DOHH2 (cell line): Measurements from ENCODE around the gene IFI27L1.

ENCODE experiments used
- H3F3A ChIP-seq: fragments of 200-600 bp; sonication (generic), shearing (Covaris generic); 2 replicates; pipeline ENCODE4 v1.6.0; 2016; ENCODE audit warnings: antibody characterized with exemption, mild to moderate bottlenecking; ENCODE audit not compliant: control insufficient read depth, insufficient read depth
- H3K27ac ChIP-seq: fragments of 200-600 bp; sonication (generic); 2 replicates; pipeline ENCODE4 v1.5.1; 2014; ENCODE audit warnings: low read depth, mild to moderate bottlenecking, low read length, moderate library complexity
- H3K27me3 ChIP-seq: fragments of 200-600 bp; sonication (generic); 2 replicates; pipeline ENCODE4 v1.6.1; 2014; ENCODE audit warnings: mild to moderate bottlenecking, low read length, mixed read lengths; ENCODE audit not compliant: control insufficient read depth
- H3K36me3 ChIP-seq: fragments of 200-600 bp; sonication (generic); 2 replicates; pipeline ENCODE4 v1.6.1; 2014; ENCODE audit warnings: mild to moderate bottlenecking, low read length, moderate library complexity, mixed read lengths; ENCODE audit not compliant: control insufficient read depth
- H3K4me1 ChIP-seq: fragments of 200-600 bp; sonication (generic); 2 replicates; pipeline ENCODE4 v1.6.1; 2014; ENCODE audit warnings: mild to moderate bottlenecking, low read length, mixed read lengths; ENCODE audit not compliant: control insufficient read depth
- H3K4me2 ChIP-seq: fragments of 200-600 bp; sonication (generic); 2 replicates; pipeline ENCODE4 v1.6.0; 2014; ENCODE audit warnings: mild to moderate bottlenecking, low read length, moderate library complexity
- H3K4me3 ChIP-seq: fragments of 200-600 bp; sonication (generic); 2 replicates; pipeline ENCODE4 v1.5.1; 2014; ENCODE audit warnings: mild to moderate bottlenecking, low read length, mixed read lengths
- H3K79me2 ChIP-seq: fragments of 200-600 bp; sonication (generic); 2 replicates; pipeline ENCODE4 v1.6.1; 2014; ENCODE audit warnings: mild to moderate bottlenecking, low read length, mixed read lengths; ENCODE audit not compliant: control insufficient read depth
- H3K9me2 ChIP-seq: fragments of 200-600 bp; sonication (generic); replicated peaks from 2 replicates; pipeline ENCODE4 v1.6.1; 2014; ENCODE audit warnings: mild to moderate bottlenecking, low read length, mixed read lengths; ENCODE audit not compliant: control insufficient read depth
- H3K9me3 ChIP-seq: fragments of 200-600 bp; sonication (generic); 2 replicates; pipeline ENCODE4 v1.6.1; 2014; ENCODE audit warnings: antibody characterized with exemption, low read length, mixed read lengths; ENCODE audit not compliant: control insufficient read depth, insufficient read depth
- H4K20me1 ChIP-seq: fragments of 200-600 bp; sonication (generic); 2 replicates; pipeline ENCODE4 v1.6.0; 2014; ENCODE audit warnings: low read depth, mild to moderate bottlenecking, antibody characterized with exemption, low read length, moderate library complexity; ENCODE audit not compliant: control insufficient read depth, insufficient read depth
- CTCF ChIP-seq: fragments of 200-600 bp; sonication (generic); IDR thresholded peaks from one replicate; pipeline ENCODE4 v1.5.1; 2014; ENCODE audit warnings: antibody characterized with exemption, mild to moderate bottlenecking, low read depth, low read length; ENCODE audit not compliant: poor library complexity, severe bottlenecking
- EZH2phosphoT487 ChIP-seq: fragments of 200-600 bp; sonication (generic); IDR thresholded peaks from 2 replicates; pipeline ENCODE4 v1.6.1; 2017; ENCODE audit warnings: borderline replicate concordance, mild to moderate bottlenecking, antibody characterized with exemption, low read length, moderate library complexity, mixed read lengths

Gene IFI27L1

GRCh38 chr14:94113908-94114588, 32.9 kb downstream of the IFI27L1 start:
- H3K27me3 ChIP-seq = peaks cover 12% of the 10 kb centered on the region

GRCh38 chr14:94114589-94115057, 33.5 kb downstream of the IFI27L1 start:
- H3K4me3 ChIP-seq = no peak overlapping the region
- H3K36me3 ChIP-seq = no peaks in the 10 kb centered on the region
- no peaks in the 10 kb centered on the region for H3K9me3 ChIP-seq
- no peaks in the 10 kb centered on the region for H3K9me2 ChIP-seq
- no peaks in the 10 kb centered on the region for H3F3A ChIP-seq
- H3K4me1 ChIP-seq = no peaks in the 10 kb centered on the region
- H3K27ac ChIP-seq = no peak overlapping the region
- no peak overlapping the region for H3K4me2 ChIP-seq
- TF ChIP-seq CTCF = no peak
- no peak for TF ChIP-seq EZH2phosphoT487
- H3K79me2 ChIP-seq = no peaks in the 10 kb centered on the region
- H3K27me3 ChIP-seq = peaks cover 12% of the 10 kb centered on the region
- H4K20me1 ChIP-seq = no peaks in the 10 kb centered on the region

More at GRCh38 chr14:94113908-94114588, 32.9 kb downstream of the IFI27L1 start:
- Histone ChIP-seq H3K9me2 (no peaks in the 10 kb centered on the region), H4K20me1 (no peaks in the 10 kb centered on the region), H3F3A (no peaks in the 10 kb centered on the region), H3K4me1 (no peaks in the 10 kb centered on the region), H3K9me3 (no peaks in the 10 kb centered on the region), H3K4me3 (no peak overlapping the region), H3K36me3 (no peaks in the 10 kb centered on the region), H3K79me2 (no peaks in the 10 kb centered on the region), H3K4me2 (no peak overlapping the region), H3K27ac (no peak overlapping the region)
- TF ChIP-seq EZH2phosphoT487 = no peak
- TF ChIP-seq CTCF = no peak

- Histone ChIP-seq H3K9me2 (no peaks in the 10 kb centered on the region), H3K79me2 (no peaks in the 10 kb centered on the region), H3K27me3 (peaks cover 12% of the 10 kb centered on the region), H3F3A (no peaks in the 10 kb centered on the region), H3K27ac (no peak overlapping the region), H3K36me3 (no peaks in the 10 kb centered on the region), H3K9me3 (peaks cover 4% of the 10 kb centered on the region; the same call in 1 of the 2 replicates), H3K4me2 (no peak overlapping the region), H3K4me3 (no peak overlapping the region), H3K4me1 (no peaks in the 10 kb centered on the region), H4K20me1 (no peaks in the 10 kb centered on the region)
- TF ChIP-seq CTCF (no peak), EZH2phosphoT487 (no peak)
Measured at GRCh38 chr14:94115058-94115591, 34.0 kb downstream of the IFI27L1 start.
